Inflammatory macrophage (primary cell): ENCODE measurements around the gene IST1.

Experiments
- DNase-seq, 2 donors: peaks; one replicate each; pipeline ENCODE4 v3.0.0-alpha.2; 2020 to 2022

IST1 gene

DNA sequence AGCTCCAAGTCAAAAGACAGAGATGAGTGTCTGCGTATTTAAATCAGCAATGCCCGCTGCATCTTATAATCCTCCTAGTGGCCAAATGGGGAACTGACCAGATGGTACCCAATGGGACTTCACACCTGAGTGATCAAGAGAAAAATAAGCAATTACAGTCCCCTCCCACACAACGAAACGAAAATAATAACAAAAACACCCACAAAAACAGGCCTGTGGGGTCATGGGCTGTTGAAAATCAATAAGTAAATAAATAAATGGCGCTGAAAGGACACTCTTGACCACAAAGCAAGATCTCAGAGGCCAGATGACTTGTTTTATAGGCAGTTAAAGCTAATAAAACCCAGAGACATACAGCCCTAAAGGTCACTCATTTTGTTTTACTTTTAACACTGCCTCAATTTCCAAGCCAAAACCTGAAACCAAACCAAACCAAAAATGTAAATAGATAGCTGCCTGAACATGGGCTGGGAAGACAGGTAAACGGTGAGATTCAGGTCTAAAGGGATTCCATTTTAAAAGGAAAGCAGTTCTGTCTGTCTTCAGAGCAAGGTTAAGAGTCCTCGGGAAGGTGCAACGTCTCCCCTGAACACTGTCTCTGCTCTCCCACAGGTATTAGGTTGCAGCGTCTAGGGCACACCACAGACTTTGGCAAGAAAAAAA, 12.7 kb upstream of the IST1 start:
- peak; percentile 73 to 82 for DNase-seq

DNA sequence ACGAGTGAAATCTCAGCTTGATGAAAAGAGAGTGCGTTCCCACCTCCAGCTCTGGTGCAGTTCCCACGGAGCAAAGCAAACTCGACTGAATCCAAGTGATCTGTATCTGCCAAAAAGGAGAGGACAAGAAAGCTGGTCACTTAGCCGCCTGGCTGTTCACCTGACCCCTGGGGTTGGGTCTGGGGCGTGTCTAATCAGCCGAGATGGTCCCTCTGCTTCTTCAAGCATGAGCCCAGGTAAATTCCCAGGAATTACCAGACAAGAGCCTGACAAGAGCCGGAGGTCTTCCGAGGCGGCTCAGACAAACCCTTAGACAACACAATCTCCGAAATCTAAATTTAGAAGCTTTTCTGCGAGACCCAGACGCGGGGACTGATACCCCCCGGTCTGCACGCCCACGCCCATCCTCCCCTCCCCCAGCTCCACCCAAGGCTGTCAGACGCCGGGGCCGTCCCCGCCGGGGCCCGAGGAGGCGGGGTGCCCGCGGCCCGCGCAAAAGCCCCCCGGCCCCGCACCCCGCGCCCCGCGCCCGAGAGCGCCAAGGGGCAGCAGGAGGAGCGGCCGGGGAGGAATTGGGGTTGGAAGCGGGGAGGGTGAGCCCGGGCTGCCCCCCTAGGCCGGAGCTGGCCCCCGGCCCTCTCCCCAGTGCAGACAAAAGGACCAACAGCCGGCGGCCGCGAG, 12.0 kb upstream of the IST1 start:
- no peak for DNase-seq

- DNase-seq: peak; percentile 33 to 54
Measured at GRCh38 chr16:71883849-71884638, 11.3 kb upstream of the IST1 start, which contains the start of gene ZNF821. ZNF821 (minus strand) TSS chr16:71884182; CDS start chr16:71879946, 4,236 bp downstream.

GRCh38 chr16:71885261-71885650, 10.1 kb upstream of the IST1 start:
- DNase-seq: peak; percentile 80 to 85

DNA sequence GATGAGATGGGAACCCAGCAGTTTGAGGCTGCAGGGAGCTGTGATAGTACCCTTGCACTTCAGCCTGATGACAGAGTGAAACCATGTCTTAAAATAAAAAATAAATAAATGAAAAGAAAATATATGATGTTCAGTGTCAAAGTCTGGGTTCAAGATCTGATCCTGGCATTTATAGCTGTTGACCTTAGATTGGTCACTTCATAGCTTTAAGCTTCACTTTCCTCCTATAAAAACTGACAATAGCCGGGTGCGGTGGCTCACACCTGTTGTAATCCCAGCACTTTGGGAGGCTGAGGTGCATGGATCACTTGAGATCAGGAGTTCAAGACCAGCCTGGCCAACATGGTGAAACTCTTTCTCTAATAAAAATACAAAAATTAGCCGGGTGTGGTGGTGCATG, 6.2 kb upstream of the IST1 start:
- no peak for DNase-seq

- no peak for DNase-seq
Measured at GRCh38 chr16:71893888-71894228, 1.5 kb upstream of the IST1 start.

GRCh38 chr16:71894229-71894920, 956 bp upstream of the IST1 start:
- DNase-seq: peak; percentile 66 to 73

DNA sequence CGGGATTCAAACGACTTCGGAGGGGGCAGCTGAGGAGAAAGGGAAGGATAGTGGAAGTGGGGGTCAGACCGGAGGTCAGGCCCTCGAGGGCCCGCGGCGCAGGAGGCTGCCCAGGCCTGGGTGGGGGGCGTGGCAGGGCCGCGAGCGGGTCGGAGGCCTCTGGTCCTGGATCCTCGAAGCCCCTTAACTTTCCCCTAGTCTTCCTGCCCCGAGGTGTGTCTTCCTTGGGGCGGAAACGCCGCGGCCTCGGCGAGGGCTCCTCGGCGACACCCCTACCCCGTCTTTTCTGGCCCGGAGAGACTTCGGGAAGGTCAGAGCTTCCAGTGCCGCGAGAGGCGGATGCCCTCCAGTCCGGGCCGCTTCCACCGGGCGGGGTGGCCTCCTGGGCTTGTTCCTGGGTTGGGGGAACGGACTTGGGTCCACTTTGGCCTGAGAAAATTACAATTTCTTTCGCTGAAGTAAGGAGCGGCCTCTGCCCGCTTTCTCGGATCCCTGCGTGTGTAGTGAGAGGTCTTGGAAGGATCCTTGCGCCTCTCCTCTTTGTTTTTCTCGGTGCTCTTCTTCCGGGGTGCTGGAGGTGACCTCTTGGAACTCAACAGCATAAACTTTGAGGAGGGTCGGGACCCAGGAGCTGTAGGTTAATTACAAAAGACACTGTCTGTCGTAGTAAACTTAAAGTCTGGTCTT, 491 bp downstream of the IST1 start:
- peak; percentile 17 to 33 for DNase-seq

GRCh38 chr16:71896764-71897368, 1.5 kb downstream of the IST1 start:
- DNase-seq: no peak

- no peak for DNase-seq
Measured at GRCh38 chr16:71899171-71899570, 3.8 kb downstream of the IST1 start.

DNA sequence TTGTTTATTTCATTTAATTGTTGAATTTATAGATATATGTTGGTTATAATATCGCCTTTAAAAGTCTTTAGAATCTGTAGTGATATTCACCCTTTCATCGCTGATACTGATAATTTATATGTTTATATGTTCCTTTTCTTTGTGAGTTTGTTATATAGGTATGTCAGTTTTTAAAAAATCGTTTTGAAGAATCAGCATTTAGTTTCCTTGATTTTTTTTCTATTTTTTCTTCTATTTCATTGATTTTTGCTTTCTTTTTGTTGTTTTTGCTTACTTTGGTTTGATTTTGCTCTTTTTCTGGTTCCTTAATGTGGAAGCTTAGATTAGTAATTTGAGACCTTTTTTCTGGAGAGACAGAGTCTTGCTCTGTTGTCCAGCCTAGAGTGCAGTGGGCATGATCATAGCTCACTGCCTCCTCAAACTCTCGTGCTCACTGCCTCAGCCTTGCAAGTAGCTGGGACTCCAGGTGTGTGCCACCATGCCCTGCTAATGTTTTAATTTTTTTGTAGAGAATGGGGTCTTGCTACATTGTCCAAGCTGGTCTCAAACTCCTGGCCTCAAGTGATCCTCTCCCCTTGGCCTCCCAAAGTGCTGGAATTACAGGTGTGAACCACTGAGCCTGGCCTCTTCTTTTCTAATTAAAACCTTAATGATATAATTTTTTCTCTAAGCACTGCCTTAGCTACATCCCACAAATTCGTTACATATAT, 7.5 kb downstream of the IST1 start:
- no peak for DNase-seq

- DNase-seq: no peak
Measured at GRCh38 chr16:71903608-71904007, 8.3 kb downstream of the IST1 start.

- no peak for DNase-seq
Measured at GRCh38 chr16:71904239-71904638, 8.9 kb downstream of the IST1 start.

- peak in 1 of 2 donors; percentile 11 for DNase-seq
Measured at GRCh38 chr16:71905765-71906164, 10.4 kb downstream of the IST1 start.

DNA sequence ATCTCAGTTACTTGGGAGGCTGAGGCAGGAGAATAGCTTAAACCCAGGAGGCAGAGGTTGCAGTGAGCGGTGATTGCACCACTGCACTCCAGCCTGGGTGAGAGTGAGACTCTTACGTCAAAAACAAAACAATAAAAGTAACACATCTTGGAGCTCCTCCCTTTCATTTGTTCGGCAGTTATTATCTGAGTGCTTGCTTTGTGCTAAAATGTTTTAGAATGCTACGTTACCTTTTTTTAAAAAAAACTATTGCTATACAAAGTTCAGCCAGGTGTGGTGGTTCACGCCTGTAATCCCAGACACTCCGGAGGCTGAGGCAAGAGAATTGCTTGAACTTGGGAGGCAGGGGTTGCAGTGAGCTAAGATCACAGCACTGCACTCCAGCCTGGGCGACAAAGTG, 15.8 kb downstream of the IST1 start:
- DNase-seq: no peak

- DNase-seq: peak in 1 of 2 donors; percentile 48
Measured at GRCh38 chr16:71912534-71913275, 17.4 kb downstream of the IST1 start.

DNA sequence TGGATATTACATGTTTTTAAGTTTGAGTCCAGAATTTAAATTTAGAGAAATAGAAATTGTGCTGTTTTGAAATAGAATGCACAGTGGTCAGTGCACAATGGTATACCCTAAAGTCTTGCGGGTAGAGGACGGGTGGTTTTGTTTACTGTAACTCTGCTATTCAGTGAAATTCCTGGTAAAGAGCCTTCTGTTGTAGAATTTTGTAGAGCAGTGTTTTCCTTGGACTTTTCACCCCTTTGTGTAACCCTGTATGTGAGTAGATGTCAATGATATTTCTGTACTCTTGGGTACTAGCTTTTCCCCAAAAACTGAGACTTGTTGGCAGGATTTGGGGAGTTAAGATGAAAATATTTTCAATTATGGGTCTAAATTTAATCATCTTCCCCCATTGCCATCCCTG, 19.5 kb downstream of the IST1 start:
- no peak for DNase-seq

DNA sequence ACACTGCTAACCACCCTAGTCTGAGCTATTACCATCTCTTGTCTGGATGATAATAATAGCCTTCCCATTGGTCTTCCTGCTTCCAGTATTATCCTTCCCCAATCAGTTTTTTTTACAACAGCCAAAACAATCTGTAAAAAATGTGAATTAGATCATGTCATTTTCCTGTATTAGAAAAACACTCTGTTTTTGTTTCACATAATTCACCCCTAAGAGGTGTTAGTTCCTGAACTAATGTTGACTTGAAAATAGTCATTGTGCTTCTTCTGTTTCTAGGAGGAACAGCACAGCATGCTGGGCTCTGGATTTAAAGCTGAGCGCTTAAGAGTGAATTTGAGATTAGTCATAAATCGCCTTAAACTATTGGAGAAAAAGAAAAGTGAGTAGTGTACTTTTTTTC, 20.0 kb downstream of the IST1 start:
- DNase-seq: no peak

DNA sequence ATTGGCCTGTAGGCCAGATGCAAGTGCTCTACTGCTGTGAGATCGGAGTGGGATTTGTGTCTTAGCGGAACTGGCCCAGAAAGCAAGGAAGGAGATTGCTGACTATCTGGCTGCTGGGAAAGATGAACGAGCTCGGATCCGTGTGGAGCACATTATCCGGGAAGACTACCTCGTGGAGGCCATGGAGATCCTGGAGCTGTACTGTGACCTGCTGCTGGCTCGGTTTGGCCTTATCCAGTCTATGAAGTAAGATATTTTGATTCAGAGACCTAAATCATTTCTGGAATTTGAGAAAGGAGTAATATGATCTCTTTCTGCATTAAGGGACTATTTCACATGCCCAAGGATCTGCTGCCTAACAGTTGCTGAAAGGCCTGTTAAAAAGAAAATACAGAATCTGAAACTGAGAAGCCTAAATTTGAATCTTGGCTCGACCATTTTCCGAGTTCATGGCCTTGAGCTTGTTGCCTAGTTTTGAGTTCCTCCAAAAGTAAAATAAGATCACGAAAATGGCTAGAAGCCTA, 21.1 kb downstream of the IST1 start:
- no peak for DNase-seq

- DNase-seq: no peak
Measured at GRCh38 chr16:71917900-71918299, 22.6 kb downstream of the IST1 start.
